H9 (cell line): ENCODE data around the gene SCUBE2. TPM values are rescaled to one million over a fixed set of nuclear protein-coding genes. Genes with fewer than 3 reads are reported as not detected.

Source experiments
- DNase-seq: peaks from one replicate; pipeline ENCODE4 v3.0.0-alpha.2; 2017
- H2AFZ ChIP-seq: one replicate; pipeline ENCODE4 v1.6.1; 2013; ENCODE audit warnings: mild to moderate bottlenecking, low read length, control low read depth, moderate library complexity
- H2AK5ac ChIP-seq: 2 replicates; pipeline ENCODE4 v1.6.1; 2013; ENCODE audit warnings: low read length, control low read depth, mixed read lengths; ENCODE audit not compliant: insufficient read length
- H2BK120ac ChIP-seq: one replicate; pipeline ENCODE4 v1.6.1; 2013; ENCODE audit warnings: low read depth, mild to moderate bottlenecking, low read length, control low read depth, inconsistent platforms; ENCODE audit not compliant: poor library complexity, severe bottlenecking
- H2BK12ac ChIP-seq: 2 replicates; pipeline ENCODE4 v1.6.1; 2013; ENCODE audit warnings: low read length, control low read depth, mixed read lengths, low read depth; ENCODE audit not compliant: insufficient read length
- H2BK15ac ChIP-seq: 2 replicates; pipeline ENCODE4 v1.6.1; 2013; ENCODE audit warnings: low read depth, low read length, control low read depth
- H2BK20ac ChIP-seq: one replicate; pipeline ENCODE4 v1.6.1; 2013; ENCODE audit warnings: low read depth, mild to moderate bottlenecking, low read length, control low read depth, inconsistent platforms; ENCODE audit not compliant: poor library complexity, severe bottlenecking
- H2BK5ac ChIP-seq: 2 replicates; pipeline ENCODE4 v1.6.1; 2013; ENCODE audit warnings: low read length, control low read depth, mixed read lengths; ENCODE audit not compliant: insufficient read length
- H3K14ac ChIP-seq: 2 replicates; pipeline ENCODE4 v1.6.1; 2013; ENCODE audit warnings: low read length, control low read depth; ENCODE audit not compliant: insufficient read depth
- H3K18ac ChIP-seq: 2 replicates; pipeline ENCODE4 v1.6.1; 2013; ENCODE audit warnings: low read depth, mild to moderate bottlenecking, mixed read lengths, low read length, control low read depth; ENCODE audit not compliant: insufficient read length
- H3K23ac ChIP-seq: 2 replicates; pipeline ENCODE4 v1.6.1; 2013; ENCODE audit warnings: low read length, control low read depth, mixed read lengths, low read depth; ENCODE audit not compliant: insufficient read length
- H3K23me2 ChIP-seq: 2 replicates; pipeline ENCODE4 v1.6.1; 2013; ENCODE audit warnings: low read depth, mild to moderate bottlenecking, mixed read lengths, low read length, control low read depth; ENCODE audit not compliant: insufficient read length, poor library complexity, severe bottlenecking
- H3K27ac ChIP-seq: 2 replicates; pipeline ENCODE4 v1.5.1; 2013; ENCODE audit warnings: low read length, control low read depth, mixed read lengths, low read depth; ENCODE audit not compliant: insufficient read length
- H3K27me3 ChIP-seq: 2 replicates; pipeline ENCODE4 v1.6.1; 2013; ENCODE audit warnings: low read length, control low read depth, inconsistent platforms; ENCODE audit not compliant: insufficient read depth
- H3K4ac ChIP-seq: 2 replicates; pipeline ENCODE4 v1.6.1; 2013; ENCODE audit warnings: low read depth, mild to moderate bottlenecking, control low read depth, inconsistent platforms, low read length, moderate library complexity
- H3K4me1 ChIP-seq: 2 replicates; pipeline ENCODE4 v1.6.1; 2013; ENCODE audit warnings: low read length, control low read depth, inconsistent platforms; ENCODE audit not compliant: insufficient read depth
- H3K4me2 ChIP-seq: 2 replicates; pipeline ENCODE4 v1.6.1; 2013; ENCODE audit warnings: low read length, control low read depth, mixed read lengths; ENCODE audit not compliant: insufficient read length, insufficient read depth
- H3K56ac ChIP-seq: 2 replicates; pipeline ENCODE4 v1.6.1; 2013; ENCODE audit warnings: low read depth, mild to moderate bottlenecking, mixed read lengths, low read length, control low read depth; ENCODE audit not compliant: insufficient read length
- H3K79me1 ChIP-seq: 2 replicates; pipeline ENCODE4 v1.6.1; 2013; ENCODE audit warnings: low read depth, mild to moderate bottlenecking, moderate library complexity, low read length, control low read depth, inconsistent platforms; ENCODE audit not compliant: insufficient read depth, poor library complexity, severe bottlenecking
- H3K79me2 ChIP-seq: 2 replicates; pipeline ENCODE4 v1.6.1; 2013; ENCODE audit warnings: low read length, control low read depth, inconsistent platforms; ENCODE audit not compliant: insufficient read depth
- H3K9ac ChIP-seq: 2 replicates; pipeline ENCODE4 v1.6.1; 2013; ENCODE audit warnings: low read length, control low read depth, mixed read lengths; ENCODE audit not compliant: insufficient read length; ENCODE audit errors: extremely low read depth
- H3K9me3 ChIP-seq: one replicate; pipeline ENCODE4 v1.6.1; 2013; ENCODE audit warnings: low read depth, low read length, inconsistent platforms; ENCODE audit not compliant: control insufficient read depth
- H3T11ph ChIP-seq: one replicate; pipeline ENCODE4 v1.6.1; 2013; ENCODE audit warnings: mild to moderate bottlenecking, low read length, control low read depth, inconsistent platforms
- H4K20me1 ChIP-seq: one replicate; pipeline ENCODE4 v1.6.1; 2013; ENCODE audit not compliant: control insufficient read depth, insufficient read length, insufficient read depth
- H4K5ac ChIP-seq: 2 replicates; pipeline ENCODE4 v1.6.1; 2013; ENCODE audit warnings: low read depth, mild to moderate bottlenecking, mixed read lengths, low read length, control low read depth; ENCODE audit not compliant: insufficient read length
- H4K8ac ChIP-seq: replicated peaks from 2 replicates; pipeline ENCODE4 v1.6.1; 2013; ENCODE audit warnings: low read length, control low read depth, mixed read lengths, low read depth; ENCODE audit not compliant: insufficient read length
- H4K91ac ChIP-seq: 2 replicates; pipeline ENCODE4 v1.6.1; 2013; ENCODE audit warnings: low read depth, mild to moderate bottlenecking, moderate library complexity, mixed read lengths, low read length, control low read depth; ENCODE audit not compliant: insufficient read length
- H3K27ac Mint-ChIP-seq, 3 experiments: 2 replicates in 2 of 3; 3 replicates in 1 of 3; pipeline ENCODE4 v1.8.0; 2020 to 2021; ENCODE audit warnings: mixed read lengths in 3 of 3, mild to moderate bottlenecking in 1 of 3, moderate library complexity in 1 of 3
- H3K27me3 Mint-ChIP-seq: 2 replicates; pipeline ENCODE4 v1.8.0; 2021; ENCODE audit warnings: low read depth, mild to moderate bottlenecking, moderate library complexity, mixed read lengths
- H3K36me3 Mint-ChIP-seq, 3 experiments: 2 replicates in 2 of 3; 3 replicates in 1 of 3; pipeline ENCODE4 v1.8.0; 2020 to 2021; ENCODE audit warnings: low read depth in 3 of 3, mixed read lengths in 3 of 3; ENCODE audit not compliant: insufficient read depth in 1 of 3
- H3K4me1 Mint-ChIP-seq, 2 experiments: 2 replicates each; pipeline ENCODE4 v1.8.0; 2020; ENCODE audit warnings: mixed read lengths in 2 of 2
- H3K4me3 Mint-ChIP-seq, 2 experiments: 2 replicates in 1 of 2; 3 replicates in 1 of 2; pipeline ENCODE4 v1.8.0; 2020 to 2021; ENCODE audit warnings: mild to moderate bottlenecking in 2 of 2, mixed read lengths in 2 of 2, moderate library complexity in 1 of 2
- H3K9me3 Mint-ChIP-seq, 2 experiments: 2 replicates in 1 of 2; 3 replicates in 1 of 2; pipeline ENCODE4 v1.8.0; 2020; ENCODE audit warnings: mild to moderate bottlenecking in 2 of 2, mixed read lengths in 2 of 2, moderate library complexity in 1 of 2
- CTCF ChIP-seq: fragments of 200-600 bp; sonication (generic); conservative IDR thresholded peaks from 3 replicates; pipeline ENCODE4 v1.8.0; 2021; ENCODE audit warnings: antibody characterized with exemption, mild to moderate bottlenecking
- WGBS: extraction: QIAGEN DNeasy Blood & Tissue Kit; methylation state at CpG from one replicate; pipeline ENCODE4 v1.1.7; 2013; ENCODE audit warnings: missing lambda C conversion rate, low lambda C conversion rate, mixed read lengths; ENCODE audit not compliant: insufficient read length; ENCODE audit errors: extremely low coverage; 5-methylcytosine and 5-hydroxymethylcytosine counted together
- total RNA-seq: library from RNA; stranded (reverse); gene quantifications from 2 replicates; pipeline ENCODE4 v1.2.1, GENCODE V29; 2021

The SCUBE2 gene
- total RNA-seq, 1 experiment from 2014 or later: 1.6 TPM

DNA sequence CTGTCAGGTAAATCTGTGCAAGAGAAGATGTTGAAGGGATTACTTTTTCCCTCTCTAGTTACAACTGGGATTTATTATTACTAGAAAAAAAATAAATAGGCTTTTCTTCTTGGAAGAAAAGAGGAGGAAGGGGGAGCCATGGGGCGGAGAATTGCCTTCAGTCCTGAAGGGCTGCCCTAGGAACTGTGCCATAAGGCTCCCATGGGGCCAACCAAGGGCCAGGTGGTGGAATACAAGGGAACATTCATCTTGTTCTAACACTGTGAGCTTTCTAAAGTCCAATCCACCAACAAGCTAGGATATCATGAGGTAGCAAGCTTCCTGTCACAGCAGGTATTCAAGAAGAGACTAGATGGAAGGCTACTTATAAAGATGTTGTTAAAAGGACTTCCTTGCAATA, 62.8 kb downstream of the SCUBE2 start:
- no peak overlapping the region for H3T11ph ChIP-seq
- H3K27ac ChIP-seq: no peak overlapping the region
- H2AK5ac ChIP-seq: no peak overlapping the region
- H3K23ac ChIP-seq: no peak overlapping the region
- H2BK120ac ChIP-seq: no peak overlapping the region
- no peak overlapping the region for H3K18ac ChIP-seq
- Mint-ChIP-seq H3K27ac (no peak overlapping the region), H3K4me1 (no peaks in the 10 kb centered on the region), H3K4me3 (no peak overlapping the region), H3K27me3 (no peaks in the 10 kb centered on the region), H3K36me3 (no peaks in the 10 kb centered on the region; a peak in 1 of 7 replicates), H3K9me3 (no peaks in the 10 kb centered on the region)
- H2BK5ac ChIP-seq: no peak overlapping the region
- no peaks in the 10 kb centered on the region for H3K4me1 ChIP-seq
- H2BK12ac ChIP-seq: no peak overlapping the region
- H4K5ac ChIP-seq: no peak overlapping the region
- no peaks in the 10 kb centered on the region for H3K79me2 ChIP-seq
- TF ChIP-seq CTCF: no peak
- H3K4me2 ChIP-seq: no peak overlapping the region
- H3K56ac ChIP-seq: no peak overlapping the region
- no peak overlapping the region for H3K4ac ChIP-seq
- DNase-seq: no peak
- no peak overlapping the region for H4K8ac ChIP-seq
- H4K91ac ChIP-seq: no peak overlapping the region
- no peaks in the 10 kb centered on the region for H3K9me3 ChIP-seq
- H3K23me2 ChIP-seq: no peaks in the 10 kb centered on the region
- no peak overlapping the region for H2BK20ac ChIP-seq
- no peak overlapping the region for H2BK15ac ChIP-seq
- no peaks in the 10 kb centered on the region for H4K20me1 ChIP-seq
- H3K79me1 ChIP-seq: no peaks in the 10 kb centered on the region
- no peak overlapping the region for H2AFZ ChIP-seq
- no peaks in the 10 kb centered on the region for H3K27me3 ChIP-seq
- no peak overlapping the region for H3K9ac ChIP-seq
- no CpG with 5 or more reads among the region's 1 CpG for WGBS
- H3K14ac ChIP-seq: no peak overlapping the region
